ENCODE measurements around the gene ANKRD17.
A peak's percentile ranks its signal among the peaks of the same experiment; 100 is the strongest.

ANKRD17 gene

DNA sequence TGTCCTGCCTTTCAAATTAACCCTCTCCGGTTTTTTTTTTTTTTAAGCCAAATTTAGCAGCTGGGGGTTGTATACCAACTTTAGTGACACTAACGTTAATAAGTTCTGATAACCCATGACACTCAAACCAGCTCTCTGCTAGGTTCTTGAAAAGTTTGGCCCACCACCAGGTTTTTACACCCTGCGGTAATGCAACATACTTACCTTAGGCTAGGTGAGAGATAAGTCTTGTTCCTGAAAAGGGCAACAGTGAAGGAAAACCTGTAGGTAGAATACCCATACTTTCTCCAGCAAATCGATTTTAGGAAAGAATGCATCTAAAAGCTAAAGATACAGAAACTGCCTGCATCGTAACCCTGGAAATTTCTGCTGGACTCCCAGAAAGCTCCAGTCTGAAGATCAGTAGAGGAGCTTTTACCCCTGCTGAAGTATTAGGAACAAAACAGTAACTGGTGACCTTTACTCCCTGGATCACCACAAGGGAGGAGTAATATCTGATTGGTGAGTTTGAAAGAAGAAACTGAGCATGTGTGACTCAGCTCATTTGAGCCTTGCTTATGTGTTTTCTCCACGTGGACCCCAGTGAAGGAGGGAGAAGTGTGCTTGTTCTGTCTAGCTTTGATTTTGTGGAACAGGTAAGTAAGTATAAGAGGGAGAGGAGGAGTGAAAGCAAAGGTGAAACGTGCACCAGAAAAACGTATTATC is 154.6 kb downstream of the ANKRD17 start:
- DNase-seq = no peak

DNA sequence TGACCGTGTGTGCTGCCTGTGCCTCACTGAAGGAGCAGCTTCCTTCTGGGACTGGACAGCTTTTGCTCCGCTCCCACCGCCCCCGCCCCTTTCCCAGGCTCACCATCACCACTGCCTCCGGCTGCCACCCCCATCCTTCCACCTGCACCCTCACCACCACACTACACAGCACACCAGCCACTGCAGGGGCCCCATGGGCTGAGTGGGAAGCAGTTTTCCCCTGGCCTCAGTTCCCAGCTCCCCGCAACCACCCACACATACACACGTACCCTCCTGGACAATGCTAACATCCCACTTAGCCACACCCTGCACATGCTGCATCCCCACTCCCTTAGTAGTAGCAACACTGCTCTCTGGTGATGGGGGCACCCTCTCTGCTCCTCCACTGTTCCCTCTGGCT is 159.5 kb downstream of the ANKRD17 start:
- no peak for DNase-seq

DNA sequence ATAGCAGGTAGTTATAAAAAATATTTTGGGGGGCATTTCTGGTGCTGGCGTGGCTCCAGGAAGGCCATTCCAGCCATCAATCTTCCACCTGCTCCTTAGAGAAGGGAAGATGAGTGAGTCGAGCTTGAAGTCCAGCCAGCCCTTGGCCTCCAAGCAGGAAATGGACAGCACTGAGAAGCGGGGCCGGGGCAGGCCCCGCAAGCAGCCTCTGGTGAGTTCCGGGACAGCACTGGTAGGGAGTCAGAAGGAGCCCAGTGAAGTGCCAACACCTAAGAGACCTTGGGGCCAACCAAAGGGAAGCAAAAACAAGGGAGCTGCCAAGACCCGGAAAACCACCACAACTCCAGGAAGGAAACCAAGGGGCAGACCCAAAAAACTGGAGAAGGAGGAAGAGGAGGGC is 159.9 kb downstream of the ANKRD17 start:
- DNase-seq = no peak

DNA sequence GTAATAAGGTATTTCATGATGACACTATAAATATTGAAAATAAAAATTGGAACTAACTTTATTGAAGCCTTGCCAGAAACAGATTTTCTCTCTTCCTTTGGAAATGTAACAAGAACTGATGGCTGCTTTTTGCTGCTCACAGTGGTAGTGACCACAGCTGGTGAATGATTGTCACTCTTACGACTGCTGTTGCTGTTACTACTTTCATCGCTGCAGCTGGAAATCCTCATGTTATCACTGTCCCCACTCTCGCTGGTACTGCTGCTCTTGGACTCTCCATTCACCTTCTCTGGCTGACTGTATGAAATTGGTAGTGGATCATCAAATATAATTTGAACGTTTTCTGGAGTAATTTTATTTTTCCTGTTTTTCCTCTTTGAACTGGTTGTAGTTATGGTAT is 160.6 kb downstream of the ANKRD17 start:
- DNase-seq = no peak

DNA sequence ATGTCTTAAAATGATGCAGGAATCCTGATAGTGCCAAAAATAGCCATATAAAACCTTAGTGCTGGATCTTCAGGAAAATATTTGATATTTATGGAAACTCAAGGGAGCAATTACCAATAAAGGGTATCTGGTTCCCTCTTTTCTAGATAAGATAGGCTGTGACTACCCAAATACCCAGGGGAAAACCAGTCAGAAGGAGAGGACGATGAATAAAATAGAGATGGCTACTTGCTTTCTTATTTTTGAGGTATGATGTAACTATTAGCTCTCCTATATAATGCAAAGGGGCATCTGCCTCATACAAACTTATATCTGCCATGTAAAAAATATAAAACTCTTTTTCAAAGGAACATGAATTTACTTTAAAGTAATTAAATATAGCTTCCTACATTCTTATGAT is 165.7 kb downstream of the ANKRD17 start:
- no peak for DNase-seq

DNA sequence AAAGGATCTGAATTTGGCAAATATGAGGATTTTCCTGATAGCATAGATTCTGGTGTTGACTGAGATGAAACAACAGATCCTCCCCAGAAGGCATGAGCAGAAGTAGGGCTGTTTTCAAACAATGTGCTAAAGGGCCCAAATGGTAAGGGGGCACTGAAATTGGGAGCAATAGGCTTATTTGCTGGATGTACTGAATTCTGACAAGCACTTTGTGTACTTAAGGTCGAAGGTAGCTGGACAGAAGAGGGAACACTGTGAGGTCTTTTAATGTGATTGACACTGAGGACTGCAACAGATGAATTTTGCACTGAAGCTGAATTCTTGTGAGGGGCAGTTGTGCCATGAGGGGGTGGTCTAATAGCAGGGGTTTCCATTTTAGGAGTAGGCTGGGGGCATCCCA is 167.9 kb downstream of the ANKRD17 start:
- no peak for DNase-seq

DNA sequence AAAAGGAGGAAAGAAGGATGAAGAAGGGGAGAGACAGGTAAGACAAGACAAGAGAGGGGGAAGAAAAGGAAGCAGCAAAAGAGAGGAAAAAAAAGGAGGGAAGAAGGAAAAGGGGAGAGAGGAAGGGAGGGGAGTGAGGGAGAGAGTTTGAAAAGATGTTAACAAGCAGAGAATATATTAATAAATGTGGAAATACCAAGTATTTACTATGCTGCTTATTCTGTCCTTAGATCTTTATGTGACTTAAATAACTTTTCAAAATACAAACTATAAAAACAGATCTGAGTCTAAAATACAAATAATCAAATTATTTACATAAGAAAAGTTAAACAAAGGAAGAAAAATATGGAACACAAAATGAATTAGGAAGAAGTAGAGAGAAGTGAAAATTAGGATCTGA is 170.7 kb downstream of the ANKRD17 start:
- DNase-seq = no peak

DNA sequence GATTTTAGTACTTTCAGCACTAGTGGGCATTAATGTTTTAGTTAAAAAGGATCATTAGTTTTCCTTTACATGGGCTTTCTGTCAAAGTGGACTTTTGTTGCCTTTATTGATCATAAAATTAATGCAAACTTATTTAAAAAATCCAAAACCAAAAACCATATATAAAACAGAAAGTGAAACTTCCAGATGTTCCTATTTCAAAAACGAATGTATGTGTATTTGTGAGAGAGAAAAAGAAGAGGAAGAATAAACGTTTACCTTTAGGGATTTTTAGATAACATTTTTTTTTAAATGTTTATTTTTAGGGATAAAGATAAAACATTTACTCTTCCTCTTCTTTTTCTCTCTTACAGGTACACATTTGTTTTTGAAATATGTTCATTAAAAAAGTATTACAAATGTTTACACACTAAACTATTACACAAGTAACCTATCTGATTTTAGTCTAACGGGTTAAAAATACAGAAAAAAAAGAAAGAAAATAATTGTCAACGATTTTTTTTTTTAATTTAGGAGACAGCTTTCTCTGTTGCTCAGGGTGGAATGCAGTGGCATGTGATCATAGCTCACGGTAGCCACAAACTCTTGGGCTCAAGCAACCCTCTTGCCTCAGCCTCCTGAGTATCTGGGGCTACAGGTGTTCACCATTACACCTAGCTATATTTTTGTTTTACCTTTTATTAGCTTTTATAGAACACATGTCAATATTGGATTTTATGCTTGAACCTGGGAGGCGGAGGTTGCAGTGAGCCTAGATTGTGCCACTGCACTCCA is 172.3 kb downstream of the ANKRD17 start:
- no peak for DNase-seq

DNA sequence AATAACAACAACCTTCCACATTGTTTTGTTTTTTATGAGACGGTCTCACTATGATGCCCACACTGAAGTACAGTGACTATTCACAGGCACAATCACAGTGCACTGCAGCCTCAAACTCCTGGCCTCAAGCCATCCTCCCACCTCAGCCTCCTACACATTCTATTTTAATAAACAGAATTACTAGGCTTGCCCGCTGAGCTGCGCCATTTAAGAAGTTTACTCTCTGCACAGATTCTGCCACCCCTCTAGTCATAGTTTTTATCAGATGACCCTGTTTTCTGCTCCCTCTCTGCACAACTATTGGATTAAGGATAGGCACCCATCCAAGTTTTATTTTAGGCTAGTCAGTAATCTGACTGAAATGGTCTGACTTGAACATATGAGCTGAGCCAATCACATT is 177.8 kb downstream of the ANKRD17 start:
- no peak for DNase-seq

DNA sequence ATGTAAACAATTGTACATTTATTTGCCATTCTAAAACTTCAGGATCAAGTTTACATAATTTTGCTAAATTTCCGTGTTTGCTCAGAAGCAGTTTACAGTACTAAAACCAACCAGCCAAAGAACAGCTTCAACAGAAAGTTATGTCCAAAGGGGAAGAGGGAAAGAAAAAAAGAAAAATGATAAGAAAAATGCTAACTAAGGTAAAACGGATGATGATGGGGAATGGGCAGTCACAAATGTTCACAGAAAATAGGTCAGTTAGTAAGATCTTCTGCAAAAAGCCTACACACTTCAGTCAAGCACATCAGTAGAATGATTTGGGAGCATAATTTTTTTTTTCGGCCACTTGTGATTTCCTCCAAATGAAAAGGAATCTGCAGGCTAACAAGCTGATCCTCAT is 182.8 kb downstream of the ANKRD17 start:
- no peak for DNase-seq

DNA sequence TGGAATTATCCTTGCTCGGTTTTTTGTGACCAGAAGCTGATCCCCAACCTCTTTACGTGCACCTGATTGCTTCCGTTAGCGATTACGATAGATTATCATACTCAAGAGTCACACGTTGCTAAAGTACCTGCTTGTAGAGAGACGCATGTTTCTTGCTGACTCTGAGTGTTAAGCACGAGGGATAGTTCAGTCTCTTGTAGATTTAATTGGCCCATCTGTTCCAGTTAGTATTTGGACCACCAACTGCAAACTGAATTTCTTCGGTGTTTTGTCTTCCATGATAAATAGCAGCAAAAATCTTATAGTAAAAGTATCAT is 188.6 kb downstream of the ANKRD17 start:
- DNase-seq = no peak

DNA sequence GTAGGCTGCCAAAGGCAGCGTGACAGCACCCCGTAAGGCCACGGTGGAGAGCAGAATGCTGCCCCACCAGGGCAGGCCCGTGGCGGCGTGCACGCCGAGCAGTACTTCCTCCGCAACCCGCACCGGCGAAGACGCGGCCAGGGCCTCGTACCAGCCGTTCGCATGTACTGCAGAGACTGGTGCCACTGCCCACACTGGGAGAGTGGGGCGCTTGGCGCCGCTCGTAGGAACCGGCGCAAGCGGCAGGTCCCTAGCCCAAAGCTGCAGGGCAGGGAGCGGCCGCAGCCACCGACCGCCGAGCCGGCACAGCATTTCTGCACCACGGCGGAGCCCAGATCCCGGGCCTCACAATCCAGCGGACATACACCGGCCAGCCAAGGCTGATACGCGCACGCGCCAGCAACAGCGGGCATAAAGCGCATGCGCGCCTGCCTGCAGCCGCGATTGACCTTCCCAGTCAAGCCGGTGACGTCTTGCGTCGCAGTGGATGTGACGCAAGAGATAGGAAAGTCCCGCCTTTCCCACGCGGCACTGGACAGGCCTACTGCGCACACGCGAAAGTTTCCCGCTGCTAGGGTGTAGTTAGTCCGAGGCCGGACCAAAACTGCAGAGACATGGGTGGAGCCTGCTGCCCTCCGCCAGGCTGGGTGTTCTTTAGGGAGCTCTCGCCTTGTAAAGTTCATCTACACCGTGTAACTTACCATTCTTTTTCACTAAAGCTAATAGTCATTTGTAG is 189.1 kb downstream of the ANKRD17 start, which contains the start of gene COX18:
Gene COX18 (minus strand): TSS at position 379 of the 736 bp plus-strand sequence. CDS start 67 bp downstream, at position 312.
- DNase-seq = peak; percentile 91 to 98 (median 92)

DNA sequence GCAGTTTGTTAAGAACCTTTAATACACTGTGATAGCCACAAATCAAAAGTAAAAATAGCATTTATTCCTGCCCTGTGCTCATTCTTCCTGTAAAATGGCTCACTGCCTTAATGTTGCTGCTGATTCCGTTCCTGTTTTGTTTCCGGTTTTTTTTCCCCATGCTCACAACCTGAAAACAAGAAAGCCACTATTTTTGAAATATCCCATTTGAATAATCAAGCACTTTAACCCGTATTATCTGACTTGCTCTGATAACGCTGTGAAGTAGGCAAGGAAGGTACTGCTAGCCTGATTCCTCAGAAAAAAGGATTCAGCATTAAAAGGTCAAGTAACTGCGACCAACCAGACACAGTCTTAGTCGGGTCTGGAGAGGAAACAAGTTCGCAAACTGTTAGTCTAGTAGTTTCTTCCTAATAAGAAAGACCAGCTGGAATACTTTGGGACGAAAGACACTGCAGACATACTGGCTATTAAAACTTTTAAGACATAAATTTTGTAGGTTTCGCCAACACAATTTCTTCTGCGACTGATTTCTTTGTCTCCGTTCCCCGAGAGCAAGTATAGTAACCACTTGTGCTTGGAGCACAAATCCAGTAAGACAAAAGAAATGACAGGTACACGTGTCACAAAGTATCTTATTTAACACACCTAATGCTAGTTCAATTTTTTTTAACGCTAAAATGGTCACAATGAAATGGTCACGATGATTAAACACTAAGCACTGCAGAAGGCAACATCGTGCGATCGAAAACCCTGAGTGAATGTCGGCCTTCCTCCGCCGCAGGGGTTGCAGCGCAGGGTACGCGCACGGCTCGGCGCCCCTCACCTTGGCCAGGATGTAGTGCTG is 189.9 kb downstream of the ANKRD17 start:
- peak in 1 of 5 donors; percentile 48 for DNase-seq

DNA sequence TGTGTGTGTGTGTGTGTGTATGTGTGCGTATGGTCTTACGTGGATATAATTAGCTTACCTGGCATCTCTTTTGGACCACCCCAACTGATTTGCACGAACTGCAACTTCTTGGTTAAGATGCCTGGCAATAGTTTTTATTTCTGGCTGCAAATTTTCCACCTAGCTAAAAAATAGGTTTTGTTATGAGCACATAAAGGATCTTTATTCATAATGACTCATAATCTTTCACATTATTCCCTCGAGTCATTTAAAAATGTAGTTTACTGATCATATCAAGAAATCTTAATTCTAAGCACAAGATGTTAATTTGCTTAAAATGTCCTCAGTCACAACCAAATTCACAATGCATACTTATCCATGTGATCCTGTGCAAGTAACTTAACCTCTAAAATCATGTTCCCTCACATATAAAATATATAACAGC is 190.6 kb downstream of the ANKRD17 start:
- DNase-seq = peak in 1 of 5 donors; percentile 50

DNA sequence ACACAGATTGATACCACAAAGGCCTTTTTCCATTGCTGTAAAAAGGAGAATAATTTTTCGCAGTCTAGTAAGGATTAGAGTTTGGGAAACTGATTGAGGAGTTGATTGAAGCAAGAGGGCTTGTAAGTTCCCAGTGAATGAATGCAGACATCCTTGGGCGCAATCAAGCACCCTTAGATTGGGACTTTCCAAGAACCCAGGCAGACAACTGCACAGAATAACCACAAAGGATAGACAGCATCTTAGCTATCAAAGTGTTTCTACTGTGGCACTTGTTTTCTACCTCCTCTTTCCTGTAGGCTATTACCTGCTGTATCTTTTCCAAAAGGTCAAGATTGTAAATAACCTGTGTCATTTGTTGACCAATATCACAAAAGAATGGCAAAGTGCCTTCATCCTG is 191.7 kb downstream of the ANKRD17 start:
- peak in 3 of 5 donors; percentile 12 to 48 (median 29) for DNase-seq

DNA sequence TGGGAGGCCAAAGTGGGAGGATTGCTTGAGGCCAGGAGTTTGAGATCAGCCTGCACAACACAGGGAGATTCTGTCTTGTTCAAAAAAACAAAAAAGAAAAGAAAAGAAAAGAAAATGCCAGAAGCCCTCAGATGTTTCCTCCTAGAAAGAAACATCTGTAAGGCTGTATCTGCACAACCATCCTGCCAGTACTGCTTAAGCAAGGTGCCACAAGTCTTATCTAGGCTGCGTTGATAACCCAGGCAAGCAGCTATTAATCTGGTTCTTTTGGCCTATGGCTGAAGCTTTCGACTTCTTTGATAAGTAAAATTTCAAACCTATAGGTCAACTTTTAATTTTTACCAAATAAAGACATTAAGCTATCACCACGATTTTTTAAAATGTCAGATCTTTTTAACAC is 192.2 kb downstream of the ANKRD17 start:
- DNase-seq = no peak

DNA sequence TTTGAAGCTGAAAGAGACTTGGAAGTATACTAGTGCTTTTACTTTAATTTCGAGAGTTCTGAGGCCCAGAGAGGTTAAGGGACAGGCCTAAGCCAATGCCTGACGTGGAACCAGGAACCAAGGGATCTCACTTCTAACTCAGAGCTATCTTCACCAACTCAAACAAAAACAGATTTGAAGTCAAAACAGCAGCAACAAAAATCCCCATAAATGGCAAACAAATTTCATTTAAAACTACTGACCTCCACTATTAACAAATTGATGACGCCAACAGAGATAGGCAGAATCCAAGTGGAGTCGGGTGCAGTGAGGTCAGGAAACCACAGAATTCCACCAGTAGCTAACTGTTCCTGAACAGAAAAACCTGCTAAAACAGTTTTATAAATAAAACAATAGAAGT is 194.1 kb downstream of the ANKRD17 start:
- DNase-seq = no peak

DNA sequence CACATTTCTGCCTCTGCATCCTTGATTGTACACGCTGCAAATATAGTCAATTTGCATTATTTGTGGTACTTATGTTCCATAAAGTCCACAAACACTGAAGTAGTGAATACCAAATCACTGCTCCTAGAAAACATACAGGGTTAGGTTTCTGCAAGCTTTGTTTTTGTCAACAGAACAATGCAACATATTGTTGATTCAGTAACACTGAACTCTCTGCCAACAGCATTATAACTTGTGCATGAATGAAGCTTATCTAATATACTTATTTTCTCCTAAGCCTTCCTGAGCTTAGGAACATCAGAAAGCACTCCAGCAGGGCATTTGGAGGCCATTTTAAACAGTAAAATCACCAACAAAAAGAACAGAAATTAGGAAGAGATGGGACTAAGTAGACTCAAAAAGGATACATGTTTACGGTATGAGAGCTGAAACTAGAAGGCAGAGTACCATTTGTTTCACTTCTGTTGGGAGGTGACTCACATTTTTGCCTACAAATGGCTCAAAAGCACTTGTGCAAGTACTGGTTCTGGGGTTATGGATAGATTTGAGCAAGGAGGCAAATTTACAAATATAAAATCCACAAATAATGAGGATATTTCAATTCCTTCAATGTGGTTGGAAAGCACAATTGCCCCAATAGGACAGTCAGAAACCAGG is 203.2 kb downstream of the ANKRD17 start:
- DNase-seq = peak in 1 of 5 donors; percentile 33

DNA sequence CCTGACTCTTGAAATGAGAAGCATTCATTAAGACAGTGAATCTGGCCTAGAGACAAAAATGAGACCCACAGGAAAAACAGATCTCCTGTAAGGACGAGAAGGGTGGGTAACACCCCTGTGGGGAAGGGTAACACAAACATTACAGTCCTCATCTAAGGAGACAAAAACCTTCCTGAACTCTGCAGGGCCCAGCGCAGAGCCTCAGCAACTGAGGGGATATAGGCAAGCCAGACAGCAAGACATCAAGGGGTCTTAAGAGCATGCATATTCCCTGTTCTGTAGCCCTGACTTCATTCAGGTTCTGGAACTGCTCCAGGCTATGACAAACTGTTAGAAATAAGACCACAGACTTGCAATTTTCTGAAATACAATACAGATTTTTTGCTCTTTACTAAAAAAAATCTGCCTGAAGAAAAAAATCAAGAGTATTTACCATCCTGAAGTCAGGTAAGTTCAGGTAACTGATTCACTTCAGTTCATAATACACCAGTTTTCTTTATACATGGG is 204.6 kb downstream of the ANKRD17 start:
- no peak for DNase-seq

DNA sequence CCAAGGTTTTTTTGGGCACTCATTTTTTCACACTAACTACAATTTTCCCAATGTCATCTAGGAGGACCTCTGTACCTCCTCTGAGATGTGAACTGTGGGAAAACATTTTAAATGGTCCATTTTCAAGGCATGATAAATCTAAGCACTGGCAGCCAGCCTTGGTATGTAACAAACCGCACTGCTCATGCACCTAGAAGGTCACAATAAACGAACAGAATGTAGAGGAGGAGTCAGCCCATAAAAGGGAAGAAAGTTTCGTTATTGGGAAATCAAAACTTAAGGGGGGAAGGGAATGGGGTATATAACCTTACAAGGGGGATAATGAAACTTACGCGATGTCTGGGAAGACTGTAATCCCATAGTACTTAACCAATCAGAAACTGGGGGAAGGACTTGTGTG is 205.5 kb downstream of the ANKRD17 start:
- DNase-seq = no peak

DNA sequence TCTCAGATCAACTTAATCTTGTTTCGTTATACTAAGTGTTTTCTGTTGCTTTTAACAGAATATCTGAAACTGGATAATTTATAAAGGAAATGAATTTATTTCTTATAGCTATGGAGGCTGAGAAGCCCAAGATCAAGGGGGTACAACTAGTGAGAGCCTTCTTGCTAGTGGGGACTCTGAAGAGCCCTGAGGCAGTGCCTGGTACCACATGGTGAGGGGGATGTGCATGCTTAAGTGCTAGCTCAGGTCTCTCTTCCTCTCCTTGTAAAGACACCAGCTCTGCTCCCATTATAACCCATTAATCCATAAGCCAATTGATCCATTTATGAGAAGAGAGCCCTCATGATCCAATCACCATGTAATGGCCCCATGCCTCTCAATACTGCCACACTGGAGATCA is 207.0 kb downstream of the ANKRD17 start:
- no peak for DNase-seq

DNA sequence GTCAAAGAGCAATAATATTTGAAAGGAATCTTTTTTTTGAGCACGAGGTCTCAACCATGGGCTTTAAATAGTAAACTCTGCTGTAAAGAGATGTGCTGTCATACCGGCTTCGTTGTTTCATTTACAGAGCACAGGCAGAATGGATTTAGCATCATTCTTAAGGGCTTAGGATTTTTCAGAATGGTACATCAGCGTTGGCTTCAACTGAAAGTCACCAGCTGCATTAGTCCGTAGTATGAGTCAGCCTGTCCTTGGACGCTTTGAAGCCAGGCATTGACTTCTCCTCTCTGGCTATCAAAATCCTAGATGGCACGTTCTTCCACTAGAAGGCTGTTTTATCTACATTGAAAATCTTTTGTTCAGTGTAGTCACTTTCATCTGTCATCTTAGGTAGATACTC is 212.7 kb downstream of the ANKRD17 start:
- DNase-seq = no peak

All from T-helper 1 cell (primary cell).